H1 (cell line): ENCODE measurements around the gene CACNA1B. TPM values are rescaled to one million over a fixed set of nuclear protein-coding genes. Genes with fewer than 3 reads are reported as not detected.

Experiments
- EZH2 ChIP-seq: fragments of 200-600 bp; sonication (generic); IDR thresholded peaks from 2 replicates; pipeline ENCODE4 v1.7.1; 2012; ENCODE audit warnings: low read depth, mild to moderate bottlenecking, moderate library complexity, low read length, inconsistent platforms; ENCODE audit not compliant: severe bottlenecking
- USF2 ChIP-seq: IDR thresholded peaks from 2 replicates; pipeline ENCODE4 v1.6.1; 2011; ENCODE audit warnings: low read length, improper control_type of control experiment
- polyA plus RNA-seq, 7 experiments: library from polyadenylated mRNA; depleted of rRNA in 3 of 7; stranded (reverse) in 5 of 7; unstranded in 2 of 7; fragments of >200 nt in 5 of 7; fragments of 200-250 nt in 2 of 7; gene quantifications; 1 replicate in 5 of 7; 2 replicates in 1 of 7; 4 replicates in 1 of 7; pipeline versions ENCODE4 v1.2.1 to v1.2.3, GENCODE V29; 2011 to 2013; ENCODE audit warnings: missing spikeins in 2 of 7, mixed read lengths in 2 of 7
- total RNA-seq: library from RNA; stranded (reverse); fragmentation: NEBNext Ultra II Directional; extraction: Animal tissue kit (Norgen Biotek cat#: 25700); gene quantifications from 2 replicates; pipeline ENCODE4 v1.2.1, GENCODE V29; 2021

The CACNA1B gene
- total and polyA plus RNA-seq, 2 of the 8 experiments (the other 6 are each of a cell fraction or from before 2014, with no cell fraction given), result 1.5 to 5.7 TPM

GRCh38 chr9:137975527-137975913 lies 97.9 kb downstream of the CACNA1B start (continued):
- TF ChIP-seq USF2 (no peak), EZH2 (no peak)
